Mammary epithelial cell (primary cell): ENCODE data around the gene TOM1.

Experiments used
- EZH2 ChIP-seq: IDR thresholded peaks from 2 replicates; pipeline ENCODE4 v1.6.1; 2012; ENCODE audit warnings: low read length, inconsistent platforms, borderline replicate concordance
- TF ChIP-seq, protein P1 (sequence below), 2 donors: IDR thresholded peaks in 1 of 2; conservative IDR thresholded peaks in 1 of 2; 2 replicates each; pipeline ENCODE4 v1.5.1; 2011 to 2012; ENCODE audit warnings: inconsistent platforms in 2 of 2, low read length in 2 of 2, mild to moderate bottlenecking in 2 of 2, control low read depth in 1 of 2, low read depth in 1 of 2; ENCODE audit not compliant: insufficient read depth in 1 of 2; ENCODE audit errors: extremely low read depth in 1 of 2

DNA sequence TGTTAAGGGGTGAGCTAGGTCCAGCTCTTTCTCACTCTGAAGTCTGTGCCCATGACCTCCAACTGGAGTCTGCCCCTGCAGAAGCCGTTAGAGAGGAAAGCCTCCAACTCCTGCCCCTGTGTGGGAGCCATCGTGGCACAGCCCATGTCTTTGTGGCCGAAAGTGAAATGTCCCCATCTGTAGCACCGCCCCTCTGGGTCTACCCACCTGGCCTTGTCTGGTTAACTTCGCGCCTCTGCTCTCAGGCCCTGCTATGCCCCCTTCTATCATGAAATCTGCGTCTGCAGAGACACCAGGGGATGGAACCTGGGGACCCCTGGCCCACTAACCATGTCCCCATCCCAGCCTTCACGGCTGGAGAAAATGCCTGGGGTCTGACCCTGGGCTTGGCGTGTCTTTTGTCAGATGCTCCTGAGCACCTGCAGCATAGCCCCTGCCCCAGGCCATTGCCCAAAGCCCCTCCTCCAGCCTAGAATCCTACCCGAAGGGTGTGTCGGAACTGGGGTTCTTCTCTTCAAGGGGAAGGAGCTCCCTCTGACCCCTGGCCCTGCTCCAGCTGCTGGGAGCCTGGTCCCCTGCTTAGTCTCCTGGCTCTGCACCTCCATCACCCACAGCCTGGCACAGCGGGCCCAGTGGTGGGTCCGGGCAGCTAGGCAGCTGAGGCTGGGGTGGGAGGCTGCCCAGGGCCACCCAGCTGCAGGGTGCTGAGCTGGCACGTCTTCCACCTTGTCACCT, 45.4 kb downstream of the TOM1 start:
- no peak for TF ChIP-seq EZH2
- TF ChIP-seq, protein P1, sequence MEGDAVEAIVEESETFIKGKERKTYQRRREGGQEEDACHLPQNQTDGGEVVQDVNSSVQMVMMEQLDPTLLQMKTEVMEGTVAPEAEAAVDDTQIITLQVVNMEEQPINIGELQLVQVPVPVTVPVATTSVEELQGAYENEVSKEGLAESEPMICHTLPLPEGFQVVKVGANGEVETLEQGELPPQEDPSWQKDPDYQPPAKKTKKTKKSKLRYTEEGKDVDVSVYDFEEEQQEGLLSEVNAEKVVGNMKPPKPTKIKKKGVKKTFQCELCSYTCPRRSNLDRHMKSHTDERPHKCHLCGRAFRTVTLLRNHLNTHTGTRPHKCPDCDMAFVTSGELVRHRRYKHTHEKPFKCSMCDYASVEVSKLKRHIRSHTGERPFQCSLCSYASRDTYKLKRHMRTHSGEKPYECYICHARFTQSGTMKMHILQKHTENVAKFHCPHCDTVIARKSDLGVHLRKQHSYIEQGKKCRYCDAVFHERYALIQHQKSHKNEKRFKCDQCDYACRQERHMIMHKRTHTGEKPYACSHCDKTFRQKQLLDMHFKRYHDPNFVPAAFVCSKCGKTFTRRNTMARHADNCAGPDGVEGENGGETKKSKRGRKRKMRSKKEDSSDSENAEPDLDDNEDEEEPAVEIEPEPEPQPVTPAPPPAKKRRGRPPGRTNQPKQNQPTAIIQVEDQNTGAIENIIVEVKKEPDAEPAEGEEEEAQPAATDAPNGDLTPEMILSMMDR (conservative IDR thresholded peaks at IDR 0.05 in 1 of 2, IDR thresholded peaks at IDR 0.05 in 1 of 2; ENCODE audit: extremely low read depth in 1 of 2, insufficient read depth in 1 of 2, low read depth in 1 of 2, low read length in 2 of 2), result no peak
